B cell (primary cell): ENCODE data around the gene TNFRSF6B. TPM values are rescaled to one million over a fixed set of nuclear protein-coding genes. Genes with fewer than 3 reads are reported as not detected.

Experiments
- ATAC-seq: fragments of 200-7000 bp; cut with Tn5 transposase; one replicate; pipeline ENCODE4 v1.10.0; 2021; ENCODE audit warnings: low read depth, mild to moderate bottlenecking, moderate number of reproducible peaks, moderate library complexity
- CTCF ChIA-PET: fragments of 350-600 bp; sonication (Branson Sonifier 250); formaldehyde crosslinking; loops from one replicate; lab custom pipeline; 2021; ENCODE audit warnings: antibody characterized with exemption, inconsistent platforms; lab: Charles Lee
- POLR2A ChIA-PET: fragments of 350-600 bp; sonication (Branson Sonifier 250); formaldehyde crosslinking; loops from one replicate; lab custom pipeline; 2021; ENCODE audit warnings: antibody characterized with exemption; lab: Charles Lee
- DNase-seq: peaks from one replicate; pipeline ENCODE4 v3.0.0; 2013
- H2AFZ ChIP-seq: 2 replicates; pipeline ENCODE4 v1.6.1; 2012; ENCODE audit warnings: mild to moderate bottlenecking, low read depth, low read length; ENCODE audit not compliant: insufficient read depth, poor library complexity, severe bottlenecking
- H3K27ac ChIP-seq, 2 donors: 1 replicate in 1 of 2; 2 replicates in 1 of 2; pipeline ENCODE4 v1.5.1; 2012 to 2013; ENCODE audit warnings: low read length in 2 of 2, mild to moderate bottlenecking in 2 of 2, moderate library complexity in 1 of 2
- H3K27me3 ChIP-seq, 4 experiments: fragments of 200-600 bp in 1 of 4; sonication (generic) in 1 of 4; replicated peaks in 1 of 4; 1 replicate in 2 of 4; 2 replicates in 2 of 4; pipeline versions ENCODE4 v1.6.1 to v1.7.0; 2013 to 2016; ENCODE audit warnings: low read length in 3 of 4, mild to moderate bottlenecking in 2 of 4, mixed read lengths in 1 of 4, moderate library complexity in 1 of 4; ENCODE audit not compliant: insufficient read depth in 4 of 4, control insufficient read depth in 3 of 4; ENCODE audit errors: control extremely low read depth in 1 of 4
- H3K36me3 ChIP-seq, 2 experiments: replicated peaks in 1 of 2; 1 replicate in 1 of 2; 2 replicates in 1 of 2; pipeline versions ENCODE4 v1.6.1 to v1.7.1; 2013; ENCODE audit warnings: low read length in 1 of 2; ENCODE audit not compliant: insufficient read depth in 2 of 2, control insufficient read depth in 1 of 2; ENCODE audit errors: control extremely low read depth in 1 of 2, extremely low read depth in 1 of 2
- H3K4me1 ChIP-seq, 2 donors: fragments of 200-600 bp in 1 of 2; sonication (generic) in 1 of 2; 1 replicate in 1 of 2; 2 replicates in 1 of 2; pipeline versions ENCODE4 v1.5.1 to v1.6.1; 2013 to 2017; ENCODE audit warnings: low read length in 2 of 2; ENCODE audit not compliant: control insufficient read depth in 2 of 2, insufficient read depth in 2 of 2
- H3K4me2 ChIP-seq: replicated peaks from 2 replicates; pipeline ENCODE3; 2012; ENCODE audit warnings: mild to moderate bottlenecking, low read depth, low read length; ENCODE audit not compliant: poor library complexity, severe bottlenecking
- H3K4me3 ChIP-seq, 5 experiments: fragments of 200-600 bp in 1 of 5; sonication (generic) in 1 of 5; 1 replicate in 3 of 5; 2 replicates in 2 of 5; pipeline versions ENCODE4 v1.5.1 to v1.7.0; 2011 to 2016; ENCODE audit warnings: low read length in 4 of 5, mild to moderate bottlenecking in 4 of 5, low read depth in 2 of 5, control low read depth in 1 of 5, moderate library complexity in 1 of 5; ENCODE audit not compliant: insufficient read depth in 1 of 5; ENCODE audit errors: control extremely low read depth in 1 of 5, extremely low read depth in 1 of 5
- H3K79me2 ChIP-seq: fragments of 200-600 bp; sonication (generic); one replicate; pipeline ENCODE4 v1.6.0; 2016; ENCODE audit warnings: low read length; ENCODE audit not compliant: control insufficient read depth, insufficient read depth
- H3K9ac ChIP-seq: fragments of 200-600 bp; sonication (generic); 2 replicates; pipeline ENCODE4 v1.6.1; 2017; ENCODE audit warnings: mild to moderate bottlenecking, low read length, moderate library complexity
- H3K9me3 ChIP-seq, 3 donors: one replicate each; pipeline versions ENCODE4 v1.6.1 to v1.7.1; 2013; ENCODE audit warnings: low read length in 2 of 3; ENCODE audit not compliant: control insufficient read depth in 2 of 3, insufficient read depth in 1 of 3; ENCODE audit errors: control extremely low read depth in 1 of 3
- H4K20me1 ChIP-seq: 2 replicates; pipeline ENCODE4 v1.6.0; 2012; ENCODE audit warnings: mild to moderate bottlenecking, low read length; ENCODE audit not compliant: insufficient read depth, control insufficient read depth, poor library complexity, severe bottlenecking
- H3K27ac Mint-ChIP-seq: one replicate; pipeline ENCODE4 v1.8.0; 2021; ENCODE audit warnings: mixed read lengths
- H3K27me3 Mint-ChIP-seq: one replicate; pipeline ENCODE4 v1.8.0; 2021; ENCODE audit warnings: mixed read lengths
- H3K4me1 Mint-ChIP-seq: one replicate; pipeline ENCODE4 v1.8.0; 2021; ENCODE audit warnings: mixed read lengths
- H3K4me3 Mint-ChIP-seq: one replicate; pipeline ENCODE4 v1.8.0; 2021; ENCODE audit warnings: mixed read lengths
- H3K9me3 Mint-ChIP-seq: one replicate; pipeline ENCODE4 v1.8.0; 2022; ENCODE audit warnings: mixed read lengths; ENCODE audit not compliant: insufficient read depth
- EZH2 ChIP-seq: IDR thresholded peaks from 2 replicates; pipeline ENCODE4 v1.6.1; 2012; ENCODE audit warnings: borderline replicate concordance, low read depth, mild to moderate bottlenecking, moderate library complexity, low read length; ENCODE audit not compliant: insufficient read depth, poor library complexity, severe bottlenecking
- WGBS: methylation state at CpG from one replicate; pipeline ENCODE4 v1.1.5; 2013; ENCODE audit warnings: missing lambda C conversion rate; ENCODE audit not compliant: insufficient coverage; 5-methylcytosine and 5-hydroxymethylcytosine counted together
- intact Hi-C: fragments of 100-400 bp; cut with micrococcal nuclease; formaldehyde crosslinking; loops from one replicate; pipeline ENCODE4 v1.10.0; 2022
- polyA plus RNA-seq: library from polyadenylated mRNA; depleted of rRNA; stranded (reverse); fragments of >200 nt; gene quantifications from 2 replicates; pipeline ENCODE4 v1.2.3, GENCODE V29; 2012
- small RNA-seq: library from RNA; depleted of rRNA; stranded (forward); fragments of <200 nt; gene quantifications from one replicate; pipeline ENCODE3, GENCODE V24; 2012; ENCODE audit warnings: low replicate concordance, low read depth; ENCODE audit not compliant: insufficient read length
- total RNA-seq, 2 donors: library from RNA; stranded (reverse); fragments of 120-200 nt in 1 of 2; gene quantifications; 1 replicate in 1 of 2; 2 replicates in 1 of 2; pipeline versions ENCODE4 v1.2.3 to v1.2.4, GENCODE V29; 2013 to 2022
- TF ChIP-seq, protein P1 (sequence below): fragments of 200-600 bp; IDR thresholded peaks from one replicate; pipeline ENCODE4 v1.8.0; 2022; ENCODE audit warnings: antibody characterized with exemption, mild to moderate bottlenecking

Gene TNFRSF6B
- total and polyA plus RNA-seq, 2 donors (not counting 1 experiment from before 2014, with no cell fraction given), result 6.7 TPM; not detected in 1

DNA sequence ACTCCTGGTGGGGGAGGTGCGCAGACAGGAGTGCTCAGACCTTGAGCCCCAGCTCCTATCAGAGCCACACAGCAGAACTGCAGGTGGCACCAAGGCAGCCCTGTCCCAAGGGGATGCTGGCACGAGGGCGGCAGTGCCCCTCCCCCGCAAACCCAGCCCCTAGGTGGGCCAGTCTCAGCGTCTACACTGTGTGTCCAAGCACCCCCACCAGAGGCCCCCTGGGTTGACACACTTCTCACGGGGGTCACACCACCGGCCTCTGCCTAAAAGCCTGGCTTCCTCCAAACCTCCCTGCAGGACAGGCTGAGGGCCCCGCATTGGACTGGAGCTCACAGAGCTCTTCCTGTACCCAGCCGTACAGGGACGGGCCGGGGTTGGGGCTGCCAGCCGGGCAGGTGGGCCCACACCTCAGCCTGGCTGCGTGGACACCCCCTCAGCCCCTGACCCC is 51.2 kb downstream of the TNFRSF6B start:
- Histone ChIP-seq H3K4me2 (no peak overlapping the region), H3K27me3 (no peaks in the 10 kb centered on the region), H3K36me3 (peaks cover 0 to 4% of the 10 kb centered on the region in 2 experiments), H3K9ac (no peak overlapping the region), H2AFZ (no peak overlapping the region), H4K20me1 (no peaks in the 10 kb centered on the region), H3K4me1 (no peaks in the 10 kb centered on the region), H3K9me3 (peaks cover 0 to 2% (median 0%) of the 10 kb centered on the region in 3 donors), H3K27ac (no peak overlapping the region), H3K79me2 (no peaks in the 10 kb centered on the region), H3K4me3 (no peak overlapping the region)
- WGBS, result 73% methylated on average over 13 of the region's 13 CpGs
- no peak overlapping the region for H3K4me3 Mint-ChIP-seq
- ChIA-PET CTCF (no interaction called here), POLR2A (interaction anchor here (0.6 kb wide), 1 partner anchor 332 kb away, joined by 3 read pairs; the partner anchor contains the start of gene RGS19)
- TF ChIP-seq, protein P1, sequence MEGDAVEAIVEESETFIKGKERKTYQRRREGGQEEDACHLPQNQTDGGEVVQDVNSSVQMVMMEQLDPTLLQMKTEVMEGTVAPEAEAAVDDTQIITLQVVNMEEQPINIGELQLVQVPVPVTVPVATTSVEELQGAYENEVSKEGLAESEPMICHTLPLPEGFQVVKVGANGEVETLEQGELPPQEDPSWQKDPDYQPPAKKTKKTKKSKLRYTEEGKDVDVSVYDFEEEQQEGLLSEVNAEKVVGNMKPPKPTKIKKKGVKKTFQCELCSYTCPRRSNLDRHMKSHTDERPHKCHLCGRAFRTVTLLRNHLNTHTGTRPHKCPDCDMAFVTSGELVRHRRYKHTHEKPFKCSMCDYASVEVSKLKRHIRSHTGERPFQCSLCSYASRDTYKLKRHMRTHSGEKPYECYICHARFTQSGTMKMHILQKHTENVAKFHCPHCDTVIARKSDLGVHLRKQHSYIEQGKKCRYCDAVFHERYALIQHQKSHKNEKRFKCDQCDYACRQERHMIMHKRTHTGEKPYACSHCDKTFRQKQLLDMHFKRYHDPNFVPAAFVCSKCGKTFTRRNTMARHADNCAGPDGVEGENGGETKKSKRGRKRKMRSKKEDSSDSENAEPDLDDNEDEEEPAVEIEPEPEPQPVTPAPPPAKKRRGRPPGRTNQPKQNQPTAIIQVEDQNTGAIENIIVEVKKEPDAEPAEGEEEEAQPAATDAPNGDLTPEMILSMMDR, result no peak
- no peak for TF ChIP-seq EZH2
- ATAC-seq (no peak), DNase-seq (no peak)
- H3K9me3 Mint-ChIP-seq, result no peaks in the 10 kb centered on the region
- intact Hi-C loops, result no loop called here
- no peaks in the 10 kb centered on the region for H3K4me1 Mint-ChIP-seq
- no peak overlapping the region for H3K27ac Mint-ChIP-seq
- H3K27me3 Mint-ChIP-seq, result no peaks in the 10 kb centered on the region

Small RNAs within 50 kb of the gene (small RNA-seq; reads per million reads assigned to genes)
- gene LIME1, result not detected
- gene TNFRSF6B, result not detected

Other genes with a start within 250 kb of the TNFRSF6B start
- gene KCNQ2, start 224.0 kb upstream of the TNFRSF6B start, total RNA-seq, result 0.12 and 0.49 TPM in 2 replicates
- gene KCNQ2, start 224.0 kb upstream of the TNFRSF6B start, polyA plus RNA-seq, result not detected in 2 replicates
- gene EEF1A2, start 197.6 kb upstream of the TNFRSF6B start, total RNA-seq, result 1.8 and 2.2 TPM in 2 replicates
- 2.4 and 2.9 TPM in 2 replicates for gene EEF1A2, start 197.6 kb upstream of the TNFRSF6B start, polyA plus RNA-seq
- gene PPDPF, start 175.9 kb upstream of the TNFRSF6B start, total RNA-seq, result 149 and 162 TPM in 2 replicates
- gene PPDPF, start 175.9 kb upstream of the TNFRSF6B start, polyA plus RNA-seq, result 93.5 and 144 TPM in 2 replicates
- 0.75 and 0.86 TPM in 2 replicates for gene PTK6, start 159.3 kb upstream of the TNFRSF6B start, total RNA-seq
- 2.3 and 2.8 TPM in 2 replicates for gene PTK6, start 159.3 kb upstream of the TNFRSF6B start, polyA plus RNA-seq
- gene SRMS, start 148.9 kb upstream of the TNFRSF6B start, total RNA-seq, result 0.17 and 0.27 TPM in 2 replicates
- 0.26 and 0.54 TPM in 2 replicates for gene SRMS, start 148.9 kb upstream of the TNFRSF6B start, polyA plus RNA-seq
- 3.8 and 5.1 TPM in 2 replicates for gene FNDC11, start 142.5 kb upstream of the TNFRSF6B start, total RNA-seq
- 32.3 and 34.2 TPM in 2 replicates for gene FNDC11, start 142.5 kb upstream of the TNFRSF6B start, polyA plus RNA-seq
- 52.6 and 53.7 TPM in 2 replicates for gene HELZ2, start 122.4 kb upstream of the TNFRSF6B start, total RNA-seq
- 36.3 and 40.6 TPM in 2 replicates for gene HELZ2, start 122.4 kb upstream of the TNFRSF6B start, polyA plus RNA-seq
- gene GMEB2, start 69.6 kb upstream of the TNFRSF6B start, total RNA-seq, result 24.5 and 26.1 TPM in 2 replicates
- gene GMEB2, start 69.6 kb upstream of the TNFRSF6B start, polyA plus RNA-seq, result 17.7 and 26.3 TPM in 2 replicates
- gene STMN3, start 43.2 kb upstream of the TNFRSF6B start, total RNA-seq, result 32.2 and 35.0 TPM in 2 replicates
- 56.4 and 59.4 TPM in 2 replicates for gene STMN3, start 43.2 kb upstream of the TNFRSF6B start, polyA plus RNA-seq
- 32.6 and 35.3 TPM in 2 replicates for gene RTEL1, start 38.3 kb upstream of the TNFRSF6B start, total RNA-seq
- gene RTEL1, start 38.3 kb upstream of the TNFRSF6B start, polyA plus RNA-seq, result 15.1 and 21.2 TPM in 2 replicates
- 73.3 and 75.5 TPM in 2 replicates for gene ARFRP1, start 11.3 kb downstream of the TNFRSF6B start, total RNA-seq
- gene ARFRP1, start 11.3 kb downstream of the TNFRSF6B start, polyA plus RNA-seq, result 41.0 and 42.1 TPM in 2 replicates
- gene ZGPAT, start 11.4 kb downstream of the TNFRSF6B start, total RNA-seq, result 46.1 and 47.5 TPM in 2 replicates
- gene ZGPAT, start 11.4 kb downstream of the TNFRSF6B start, polyA plus RNA-seq, result 62.1 and 71.7 TPM in 2 replicates
- 14.5 and 14.8 TPM in 2 replicates for gene LIME1, start 40.0 kb downstream of the TNFRSF6B start, total RNA-seq
- gene LIME1, start 40.0 kb downstream of the TNFRSF6B start, polyA plus RNA-seq, result 63.0 and 95.2 TPM in 2 replicates
- gene SLC2A4RG, start 43.1 kb downstream of the TNFRSF6B start, total RNA-seq, result 49.4 and 50.8 TPM in 2 replicates
- gene SLC2A4RG, start 43.1 kb downstream of the TNFRSF6B start, polyA plus RNA-seq, result 28.5 and 39.7 TPM in 2 replicates
- gene ZBTB46, start 134.6 kb downstream of the TNFRSF6B start, total RNA-seq, result 0.64 and 1.6 TPM in 2 replicates
- 0.16 and 0.30 TPM in 2 replicates for gene ZBTB46, start 134.6 kb downstream of the TNFRSF6B start, polyA plus RNA-seq
- not detected in 2 replicates for gene ABHD16B, start 164.8 kb downstream of the TNFRSF6B start, total RNA-seq
- not detected in 2 replicates for gene ABHD16B, start 164.8 kb downstream of the TNFRSF6B start, polyA plus RNA-seq
- gene TPD52L2, start 168.6 kb downstream of the TNFRSF6B start, total RNA-seq, result 41.1 and 41.3 TPM in 2 replicates
- gene TPD52L2, start 168.6 kb downstream of the TNFRSF6B start, polyA plus RNA-seq, result 39.9 and 45.6 TPM in 2 replicates
- gene DNAJC5, start 198.5 kb downstream of the TNFRSF6B start, total RNA-seq, result 32.6 and 33.3 TPM in 2 replicates
- 12.2 and 13.4 TPM in 2 replicates for gene DNAJC5, start 198.5 kb downstream of the TNFRSF6B start, polyA plus RNA-seq